Tibial nerve (tissue), 4 donors: ENCODE data around the gene SLAIN1. TPM values are rescaled to one million over a fixed set of nuclear protein-coding genes. Genes with fewer than 3 reads are reported as not detected.

Experiments
- DNase-seq, 2 donors: peaks; one replicate each; pipeline ENCODE4 v3.0.0-alpha.2; 2019; ENCODE audit warnings: low spot score in 2 of 2
- H3K27ac ChIP-seq, 4 donors: fragments of 200-600 bp; sonication (generic) in 3 of 4; one replicate each; pipeline ENCODE4 v1.5.1; 2017 to 2019; ENCODE audit warnings: mild to moderate bottlenecking in 1 of 4
- H3K27me3 ChIP-seq, 2 donors: fragments of 200-600 bp; sonication (generic) in 1 of 2; one replicate each; pipeline versions ENCODE4 v1.5.1 to v1.6.0; 2017 to 2019
- H3K36me3 ChIP-seq, 3 donors: fragments of 200-600 bp; sonication (generic); one replicate each; pipeline ENCODE4 v1.5.1; 2018 to 2019
- H3K4me1 ChIP-seq, 4 donors: fragments of 200-600 bp; sonication (generic) in 3 of 4; one replicate each; pipeline ENCODE4 v1.5.1; 2017 to 2019
- H3K4me3 ChIP-seq, 4 donors: fragments of 200-600 bp; sonication (generic) in 3 of 4; one replicate each; pipeline ENCODE4 v1.5.1; 2017 to 2019; ENCODE audit warnings: mild to moderate bottlenecking in 1 of 4, moderate library complexity in 1 of 4
- H3K9me3 ChIP-seq, 4 donors: fragments of 200-600 bp; sonication (generic) in 3 of 4; one replicate each; pipeline ENCODE4 v1.5.1; 2017 to 2019
- EP300 ChIP-seq, 2 donors: sonication (generic); formaldehyde crosslinking; IDR thresholded peaks; one replicate each; pipeline ENCODE4 v1.6.1; 2017; ENCODE audit warnings: antibody characterized with exemption in 2 of 2, mild to moderate bottlenecking in 1 of 2
- POLR2A ChIP-seq, 2 donors: fragments of 450-650 bp; IDR thresholded peaks; one replicate each; pipeline ENCODE4 v1.6.1; 2017; ENCODE audit warnings: antibody characterized with exemption in 2 of 2, mild to moderate bottlenecking in 2 of 2, moderate library complexity in 2 of 2
- WGBS, 2 donors: methylation state at CpG; one replicate each; pipeline ENCODE4 v1.1.5; 2018; 5-methylcytosine and 5-hydroxymethylcytosine counted together
- total RNA-seq, 4 donors: library from RNA; depleted of rRNA; stranded (reverse); fragments of >200 nt; gene quantifications; one replicate each; pipeline ENCODE4 v1.1.0, GENCODE V29; 2016
- TF ChIP-seq, protein P1 (sequence below), 5 experiments: fragments of 200-600 bp in 3 of 5; fragments of 450-650 bp in 2 of 5; sonication (generic) in 3 of 5; IDR thresholded peaks; one replicate each; pipeline ENCODE4 v1.5.1; 2016 to 2019; ENCODE audit warnings: antibody characterized with exemption in 5 of 5, mild to moderate bottlenecking in 3 of 5, moderate library complexity in 2 of 5

The SLAIN1 gene
- total RNA-seq, 4 donors from 2014 or later: 2.8 to 13.5 (median 5.0) TPM

GRCh38 chr13:77740931-77741596, 43.6 kb downstream of the SLAIN1 start:
- Histone ChIP-seq H3K36me3 (peaks cover 0 to 4% (median 0%) of the 10 kb centered on the region in 3 donors), H3K9me3 (no peaks in the 10 kb centered on the region), H3K4me3 (no peak overlapping the region), H3K27me3 (no peaks in the 10 kb centered on the region), H3K27ac (peak overlapping the region in 1 of 4 donors; percentile 20), H3K4me1 (peaks cover 0 to 11% (median 0%) of the 10 kb centered on the region in 4 donors)
- WGBS, 2 donors: 50 to 55% methylated on average over 8 of the region's 8 CpGs
- TF ChIP-seq POLR2A (IDR thresholded peaks at IDR 0.05): no peak
- TF ChIP-seq, protein P1, sequence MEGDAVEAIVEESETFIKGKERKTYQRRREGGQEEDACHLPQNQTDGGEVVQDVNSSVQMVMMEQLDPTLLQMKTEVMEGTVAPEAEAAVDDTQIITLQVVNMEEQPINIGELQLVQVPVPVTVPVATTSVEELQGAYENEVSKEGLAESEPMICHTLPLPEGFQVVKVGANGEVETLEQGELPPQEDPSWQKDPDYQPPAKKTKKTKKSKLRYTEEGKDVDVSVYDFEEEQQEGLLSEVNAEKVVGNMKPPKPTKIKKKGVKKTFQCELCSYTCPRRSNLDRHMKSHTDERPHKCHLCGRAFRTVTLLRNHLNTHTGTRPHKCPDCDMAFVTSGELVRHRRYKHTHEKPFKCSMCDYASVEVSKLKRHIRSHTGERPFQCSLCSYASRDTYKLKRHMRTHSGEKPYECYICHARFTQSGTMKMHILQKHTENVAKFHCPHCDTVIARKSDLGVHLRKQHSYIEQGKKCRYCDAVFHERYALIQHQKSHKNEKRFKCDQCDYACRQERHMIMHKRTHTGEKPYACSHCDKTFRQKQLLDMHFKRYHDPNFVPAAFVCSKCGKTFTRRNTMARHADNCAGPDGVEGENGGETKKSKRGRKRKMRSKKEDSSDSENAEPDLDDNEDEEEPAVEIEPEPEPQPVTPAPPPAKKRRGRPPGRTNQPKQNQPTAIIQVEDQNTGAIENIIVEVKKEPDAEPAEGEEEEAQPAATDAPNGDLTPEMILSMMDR (IDR thresholded peaks at IDR 0.05): no peak
- peak in 1 of 2 donors; percentile 67 for TF ChIP-seq EP300 (IDR thresholded peaks at IDR 0.05)
- DNase-seq: no peak

DNA sequence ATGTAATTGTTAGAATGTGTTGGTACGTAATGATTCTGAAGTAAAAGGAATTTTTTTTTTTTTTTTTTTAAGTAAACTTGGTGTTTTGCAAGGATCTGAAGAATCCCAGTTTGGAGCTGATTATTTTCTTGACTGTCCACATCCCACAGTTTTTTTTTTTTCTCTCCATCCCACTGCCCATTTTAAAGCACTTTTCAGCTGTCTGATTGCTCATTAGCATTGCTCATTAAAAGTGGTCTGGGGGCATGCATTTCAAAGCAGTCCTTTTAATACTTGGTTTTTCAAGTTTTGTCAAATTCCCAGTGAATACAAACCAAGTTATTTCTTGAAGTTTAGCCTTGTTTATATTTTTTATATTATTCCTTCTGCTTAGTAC, 44.1 kb downstream of the SLAIN1 start:
- Histone ChIP-seq H3K9me3 (no peaks in the 10 kb centered on the region), H3K27ac (peak overlapping the region in 1 of 4 donors; percentile 20), H3K27me3 (no peaks in the 10 kb centered on the region), H3K4me3 (no peak overlapping the region), H3K4me1 (peaks cover 0 to 11% (median 0%) of the 10 kb centered on the region in 4 donors), H3K36me3 (peaks cover 0 to 4% (median 0%) of the 10 kb centered on the region in 3 donors)
- DNase-seq: no peak
- TF ChIP-seq EP300 (IDR thresholded peaks at IDR 0.05) (no peak), POLR2A (IDR thresholded peaks at IDR 0.05) (no peak)
- TF ChIP-seq, protein P1 (IDR thresholded peaks at IDR 0.05): no peak
- WGBS, 2 donors: 69% methylated on average over 1 of the region's 1 CpG

- TF ChIP-seq POLR2A (IDR thresholded peaks at IDR 0.05): no peak
- Histone ChIP-seq H3K27ac (no peak overlapping the region), H3K9me3 (no peaks in the 10 kb centered on the region), H3K4me3 (no peak overlapping the region), H3K27me3 (no peaks in the 10 kb centered on the region), H3K4me1 (peaks cover 0 to 11% (median 0%) of the 10 kb centered on the region in 4 donors), H3K36me3 (peaks cover 0 to 4% (median 0%) of the 10 kb centered on the region in 3 donors)
- DNase-seq: no peak
- 95 to 99% methylated on average over 2 of the region's 2 CpGs for WGBS, 2 donors
Measured at GRCh38 chr13:77742801-77743200, 45.3 kb downstream of the SLAIN1 start.

DNA sequence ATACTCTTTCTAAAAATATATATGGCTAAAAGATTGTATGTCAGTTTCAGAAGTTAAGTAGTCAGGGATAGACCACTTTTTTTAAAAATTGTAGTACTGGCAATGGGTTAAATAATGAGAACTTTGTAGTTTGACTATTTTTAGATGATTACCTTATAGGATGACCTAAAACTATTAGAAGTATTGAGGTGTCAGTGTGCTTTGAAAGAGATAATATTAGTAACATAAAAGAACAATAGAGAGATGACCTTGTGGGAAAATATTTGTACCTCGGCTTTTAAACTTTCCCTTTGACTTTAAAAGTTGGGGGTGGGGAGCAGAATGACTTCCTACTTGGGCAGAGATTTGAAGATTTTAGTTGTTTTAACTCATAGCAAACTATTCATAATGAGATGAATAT, 48.3 kb downstream of the SLAIN1 start:
- no peaks in the 10 kb centered on the region for H3K27me3 ChIP-seq
- WGBS, 2 donors: 71 to 74% methylated on average over 1 of the region's 1 CpG
- H3K27ac ChIP-seq: no peak overlapping the region
- H3K36me3 ChIP-seq: peaks cover 0 to 4% (median 0%) of the 10 kb centered on the region in 3 donors
- H3K9me3 ChIP-seq: no peaks in the 10 kb centered on the region
- H3K4me1 ChIP-seq: peaks cover 0 to 6% (median 0%) of the 10 kb centered on the region in 4 donors
- no peak for DNase-seq
- no peak overlapping the region for H3K4me3 ChIP-seq
- no peak for TF ChIP-seq POLR2A (IDR thresholded peaks at IDR 0.05)
- TF ChIP-seq EP300 (IDR thresholded peaks at IDR 0.05): no peak
- TF ChIP-seq, protein P1 (IDR thresholded peaks at IDR 0.05): no peak

DNA sequence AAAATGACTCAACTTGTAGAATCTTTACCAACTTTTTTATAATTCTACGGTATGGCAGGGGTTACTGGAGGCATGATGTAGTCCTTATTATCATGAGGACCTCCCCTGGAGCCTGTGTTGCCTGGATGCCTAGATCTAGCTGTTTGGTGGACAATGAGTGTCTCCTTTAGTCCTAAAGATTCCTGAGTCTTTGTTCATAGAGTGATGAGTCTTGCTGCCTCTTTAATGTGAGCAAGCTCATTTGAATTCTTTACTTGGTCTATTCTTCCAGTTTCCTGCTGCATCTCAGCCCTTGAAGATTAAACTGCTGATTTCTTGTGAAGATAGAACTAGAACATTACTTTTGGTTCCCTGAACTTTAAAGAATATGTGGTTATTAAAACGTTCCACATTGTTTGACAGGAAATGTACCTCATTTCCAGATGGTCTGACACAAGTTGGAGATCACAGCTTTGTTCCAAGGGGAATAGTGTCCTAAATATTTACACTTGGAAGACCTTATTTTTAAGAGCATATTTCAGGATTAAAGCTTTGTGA, 51.9 kb downstream of the SLAIN1 start:
- no peak overlapping the region for H3K27ac ChIP-seq
- TF ChIP-seq EP300 (IDR thresholded peaks at IDR 0.05) (no peak), POLR2A (IDR thresholded peaks at IDR 0.05) (no peak)
- TF ChIP-seq, protein P1 (IDR thresholded peaks at IDR 0.05): no peak
- no peaks in the 10 kb centered on the region for H3K9me3 ChIP-seq
- no peaks in the 10 kb centered on the region for H3K27me3 ChIP-seq
- H3K36me3 ChIP-seq: peaks cover 0 to under 1% (median 0%) of the 10 kb centered on the region in 3 donors
- 51 to 54% methylated on average over 2 of the region's 2 CpGs for WGBS, 2 donors
- H3K4me1 ChIP-seq: no peaks in the 10 kb centered on the region
- no peak overlapping the region for H3K4me3 ChIP-seq
- DNase-seq: no peak
